OCI-LY7 (cell line): ENCODE results near the gene ATG10.

ENCODE experiments used
- EZH2phosphoT487 ChIP-seq: fragments of 200-600 bp; sonication (generic); IDR thresholded peaks from 2 replicates; pipeline ENCODE4 v1.6.1; 2018; ENCODE audit warnings: low read depth, borderline replicate concordance, mild to moderate bottlenecking, mixed run types, antibody characterized with exemption, low read length, moderate library complexity, mixed read lengths
- TF ChIP-seq, protein P1 (sequence below): fragments of 200-600 bp; sonication (generic); conservative IDR thresholded peaks from 2 replicates; pipeline ENCODE4 v1.5.1; 2014; ENCODE audit warnings: mild to moderate bottlenecking, antibody characterized with exemption, low read length, moderate library complexity, mixed read lengths

DNA sequence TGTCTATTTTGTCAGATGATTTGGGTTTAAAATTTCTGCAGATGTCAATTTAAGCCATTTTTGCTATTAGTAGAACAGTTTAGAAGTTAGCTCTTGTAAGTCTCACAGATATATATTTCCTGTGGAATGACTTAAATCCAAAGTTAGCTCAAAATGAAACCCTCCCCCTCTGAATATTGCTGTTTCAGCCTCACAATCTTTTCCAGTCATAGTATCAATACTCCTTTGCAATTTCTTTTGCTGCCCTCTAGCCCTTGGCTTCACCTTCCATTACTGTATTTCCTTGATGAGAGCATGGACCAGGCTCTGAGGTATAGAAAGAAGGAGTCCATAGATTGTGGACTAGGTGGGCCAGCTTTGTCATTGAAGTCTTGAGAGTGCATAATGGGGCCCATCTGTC is 124.4 kb downstream of the ATG10 start:
- TF ChIP-seq, protein P1, sequence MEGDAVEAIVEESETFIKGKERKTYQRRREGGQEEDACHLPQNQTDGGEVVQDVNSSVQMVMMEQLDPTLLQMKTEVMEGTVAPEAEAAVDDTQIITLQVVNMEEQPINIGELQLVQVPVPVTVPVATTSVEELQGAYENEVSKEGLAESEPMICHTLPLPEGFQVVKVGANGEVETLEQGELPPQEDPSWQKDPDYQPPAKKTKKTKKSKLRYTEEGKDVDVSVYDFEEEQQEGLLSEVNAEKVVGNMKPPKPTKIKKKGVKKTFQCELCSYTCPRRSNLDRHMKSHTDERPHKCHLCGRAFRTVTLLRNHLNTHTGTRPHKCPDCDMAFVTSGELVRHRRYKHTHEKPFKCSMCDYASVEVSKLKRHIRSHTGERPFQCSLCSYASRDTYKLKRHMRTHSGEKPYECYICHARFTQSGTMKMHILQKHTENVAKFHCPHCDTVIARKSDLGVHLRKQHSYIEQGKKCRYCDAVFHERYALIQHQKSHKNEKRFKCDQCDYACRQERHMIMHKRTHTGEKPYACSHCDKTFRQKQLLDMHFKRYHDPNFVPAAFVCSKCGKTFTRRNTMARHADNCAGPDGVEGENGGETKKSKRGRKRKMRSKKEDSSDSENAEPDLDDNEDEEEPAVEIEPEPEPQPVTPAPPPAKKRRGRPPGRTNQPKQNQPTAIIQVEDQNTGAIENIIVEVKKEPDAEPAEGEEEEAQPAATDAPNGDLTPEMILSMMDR, result no peak
- TF ChIP-seq EZH2phosphoT487, result no peak
